Measurements from ENCODE around the gene DGKI.

DNA sequence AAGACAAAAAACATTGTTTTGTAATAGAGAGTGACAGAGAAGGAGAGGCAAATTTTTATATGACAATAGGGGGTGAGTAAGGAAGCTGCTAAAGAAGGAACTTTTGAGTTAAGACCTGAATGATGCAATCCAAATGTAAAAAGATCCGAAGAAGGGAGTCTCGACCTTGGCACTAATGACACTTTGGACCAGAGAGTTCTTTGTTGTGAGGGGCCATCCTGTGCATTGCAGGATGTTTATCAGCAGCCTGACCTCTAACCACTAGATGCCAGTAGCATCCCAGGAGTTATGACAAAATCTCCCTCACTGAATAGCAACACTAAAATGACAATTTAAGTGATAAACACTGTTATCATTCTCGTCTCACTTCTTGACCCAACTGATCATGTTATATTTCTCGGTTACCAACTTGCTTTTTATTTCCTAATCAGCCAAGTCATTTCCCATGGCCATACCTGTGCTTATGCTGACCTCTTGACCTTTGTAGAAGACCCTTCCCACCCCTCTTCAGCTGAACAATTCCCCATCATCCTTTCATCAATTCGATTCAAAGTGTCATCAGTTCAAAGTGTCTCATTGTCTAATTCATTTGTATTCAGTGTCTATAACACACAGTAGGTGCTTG lies 30.0 kb downstream of the DGKI start:
- TF ChIP-seq, protein P1, sequence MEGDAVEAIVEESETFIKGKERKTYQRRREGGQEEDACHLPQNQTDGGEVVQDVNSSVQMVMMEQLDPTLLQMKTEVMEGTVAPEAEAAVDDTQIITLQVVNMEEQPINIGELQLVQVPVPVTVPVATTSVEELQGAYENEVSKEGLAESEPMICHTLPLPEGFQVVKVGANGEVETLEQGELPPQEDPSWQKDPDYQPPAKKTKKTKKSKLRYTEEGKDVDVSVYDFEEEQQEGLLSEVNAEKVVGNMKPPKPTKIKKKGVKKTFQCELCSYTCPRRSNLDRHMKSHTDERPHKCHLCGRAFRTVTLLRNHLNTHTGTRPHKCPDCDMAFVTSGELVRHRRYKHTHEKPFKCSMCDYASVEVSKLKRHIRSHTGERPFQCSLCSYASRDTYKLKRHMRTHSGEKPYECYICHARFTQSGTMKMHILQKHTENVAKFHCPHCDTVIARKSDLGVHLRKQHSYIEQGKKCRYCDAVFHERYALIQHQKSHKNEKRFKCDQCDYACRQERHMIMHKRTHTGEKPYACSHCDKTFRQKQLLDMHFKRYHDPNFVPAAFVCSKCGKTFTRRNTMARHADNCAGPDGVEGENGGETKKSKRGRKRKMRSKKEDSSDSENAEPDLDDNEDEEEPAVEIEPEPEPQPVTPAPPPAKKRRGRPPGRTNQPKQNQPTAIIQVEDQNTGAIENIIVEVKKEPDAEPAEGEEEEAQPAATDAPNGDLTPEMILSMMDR (IDR thresholded peaks at IDR 0.05): no peak
- TF ChIP-seq POLR2A (IDR thresholded peaks at IDR 0.05): no peak

All from suprapubic skin (tissue), 3 donors.